Spinal cord (tissue), 10 donors: ENCODE results near the gene FANCG. TPM values are rescaled to one million over a fixed set of nuclear protein-coding genes. Genes with fewer than 3 reads are reported as not detected.

Experiments used
- DNase-seq, 6 donors: peaks; one replicate each; pipeline versions ENCODE4 v3.0.0 to v3.0.0-alpha.2; 2013 to 2015; ENCODE audit warnings: low spot score in 6 of 6, low read depth in 4 of 6
- H3K27ac ChIP-seq: one replicate; pipeline ENCODE4 v1.5.1; 2013; ENCODE audit warnings: low read depth, low read length, control low read depth
- H3K27me3 ChIP-seq: one replicate; pipeline ENCODE4 v1.6.1; 2013; ENCODE audit warnings: low read length; ENCODE audit not compliant: control insufficient read depth, insufficient read depth
- H3K36me3 ChIP-seq: one replicate; pipeline ENCODE4 v1.6.1; 2013; ENCODE audit warnings: low read length; ENCODE audit not compliant: control insufficient read depth, insufficient read depth
- H3K4me1 ChIP-seq: one replicate; pipeline ENCODE4 v1.6.1; 2013; ENCODE audit warnings: low read length; ENCODE audit not compliant: control insufficient read depth, insufficient read depth
- H3K4me3 ChIP-seq: one replicate; pipeline ENCODE4 v1.5.1; 2013; ENCODE audit warnings: low read depth, low read length, control low read depth
- H3K9me3 ChIP-seq: one replicate; pipeline ENCODE4 v1.6.1; 2013; ENCODE audit warnings: low read length; ENCODE audit not compliant: control insufficient read depth, insufficient read depth
- WGBS: methylation state at CpG from one replicate; pipeline ENCODE4 v1.1.5; 2013; ENCODE audit warnings: missing lambda C conversion rate; ENCODE audit not compliant: insufficient coverage; 5-methylcytosine and 5-hydroxymethylcytosine counted together
- polyA plus RNA-seq, 2 donors: library from polyadenylated mRNA; unstranded; fragments of 120-200 nt; gene quantifications; one replicate each; pipeline ENCODE4 v1.2.1, GENCODE V29; 2013; ENCODE audit not compliant: insufficient read length in 2 of 2
- small RNA-seq: library from RNA; depleted of rRNA; stranded (forward); fragments of <200 nt; gene quantifications from one replicate; pipeline ENCODE3, GENCODE V24; 2014; ENCODE audit warnings: low replicate concordance
- total RNA-seq, 2 donors: library from RNA; depleted of rRNA in 1 of 2; stranded (reverse); fragments of 120-200 nt in 1 of 2; fragments of >200 nt in 1 of 2; gene quantifications; one replicate each; pipeline versions ENCODE4 v1.2.3 to v1.2.4, GENCODE V29; 2013 to 2014
- donor health status: healthy.

Gene FANCG
- total and polyA plus RNA-seq, 4 donors: 15.9 to 49.3 (median 38.5) TPM

DNA sequence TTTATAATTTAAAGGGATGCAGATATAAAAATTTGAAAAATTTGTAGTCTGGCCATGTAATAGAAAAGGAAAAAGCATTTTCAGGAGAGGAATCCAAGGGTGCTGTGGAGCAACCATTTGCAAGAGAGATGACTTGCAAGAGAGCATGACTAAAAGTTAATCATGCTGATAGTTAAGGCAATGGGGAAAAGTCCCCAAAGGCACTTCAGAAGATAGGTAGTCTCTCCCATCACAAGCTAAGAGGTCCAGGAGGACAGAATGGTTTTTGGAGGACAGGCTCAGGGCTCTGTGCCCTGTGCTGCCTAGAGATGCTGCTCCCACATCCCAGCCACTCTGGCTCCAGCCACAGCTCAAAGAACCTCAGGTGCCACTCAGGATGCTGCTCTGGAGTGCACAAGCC, 51.4 kb downstream of the FANCG start:
- H3K27ac ChIP-seq: no peak overlapping the region
- H3K4me1 ChIP-seq: no peaks in the 10 kb centered on the region
- no peak overlapping the region for H3K4me3 ChIP-seq
- no peaks in the 10 kb centered on the region for H3K9me3 ChIP-seq
- no peaks in the 10 kb centered on the region for H3K27me3 ChIP-seq
- DNase-seq: no peak
- H3K36me3 ChIP-seq: peaks cover 7% of the 10 kb centered on the region

DNA sequence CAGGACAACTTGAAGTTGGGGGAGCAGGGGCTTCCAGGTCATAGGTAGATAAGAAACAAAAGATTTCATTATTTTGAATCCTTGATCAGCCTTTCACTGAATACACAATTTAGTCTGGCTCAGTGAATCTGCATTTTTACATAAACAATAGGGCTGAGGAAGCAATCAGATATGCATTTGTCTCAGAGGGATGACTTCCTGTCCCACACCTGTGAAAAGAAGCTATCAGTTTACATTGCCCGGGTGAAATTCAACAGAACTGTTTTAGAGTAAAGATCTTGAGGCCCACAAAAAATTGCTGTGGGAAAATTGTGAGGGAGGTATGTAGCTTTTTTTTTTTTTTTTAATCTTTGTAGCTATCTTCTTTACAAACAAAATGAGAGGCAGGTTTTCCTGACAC, 51.9 kb downstream of the FANCG start:
- H3K4me1 ChIP-seq: no peaks in the 10 kb centered on the region
- no peaks in the 10 kb centered on the region for H3K9me3 ChIP-seq
- H3K27me3 ChIP-seq: no peaks in the 10 kb centered on the region
- WGBS: no CpG with 5 or more reads among the region's 1 CpG
- peaks cover 7% of the 10 kb centered on the region for H3K36me3 ChIP-seq
- no peak overlapping the region for H3K4me3 ChIP-seq
- DNase-seq: no peak
- no peak overlapping the region for H3K27ac ChIP-seq

DNA sequence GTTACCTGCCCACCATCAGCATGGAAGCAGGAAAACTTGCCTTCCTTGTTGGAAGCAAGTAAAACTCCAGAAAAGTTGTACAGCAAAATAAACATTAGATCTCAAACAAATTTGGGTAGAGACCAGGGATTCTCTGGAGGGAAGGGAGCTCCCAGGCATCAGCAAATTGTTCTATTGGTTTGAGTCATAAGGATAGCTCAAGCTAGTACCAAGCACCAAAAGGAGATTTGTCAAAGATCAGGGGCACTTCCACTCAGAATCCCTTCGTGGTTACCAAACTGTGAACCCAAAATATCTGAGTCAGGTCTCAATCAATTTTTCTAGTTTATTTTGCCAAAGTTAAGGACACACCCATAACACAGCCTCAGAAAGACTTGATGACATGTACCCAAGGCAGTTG, 52.4 kb downstream of the FANCG start:
- Histone ChIP-seq H3K27ac (no peak overlapping the region), H3K36me3 (peaks cover 5% of the 10 kb centered on the region)
- 89% methylated on average over 1 of the region's 1 CpG for WGBS

DNA sequence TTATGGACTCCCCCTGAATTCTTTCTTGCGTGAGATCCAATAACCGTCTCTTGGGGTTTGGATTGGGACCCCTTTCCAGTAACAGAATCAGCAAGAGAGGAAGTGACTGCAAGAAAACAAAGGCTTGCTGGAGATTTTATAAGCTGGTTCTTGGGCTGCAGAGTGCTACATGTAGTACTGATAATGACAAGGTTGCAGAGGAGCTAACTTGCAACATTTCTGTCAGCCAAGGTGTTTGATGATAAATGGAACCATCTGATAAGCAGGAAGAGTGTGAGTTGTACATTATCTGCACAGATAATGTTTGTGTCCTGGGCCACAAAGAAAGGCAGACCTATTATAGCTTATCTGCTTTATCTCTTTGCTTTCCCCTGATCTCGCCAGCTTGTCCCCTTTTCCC, 53.1 kb downstream of the FANCG start:
- H3K9me3 ChIP-seq: no peaks in the 10 kb centered on the region
- no peak overlapping the region for H3K27ac ChIP-seq
- H3K4me3 ChIP-seq: no peak overlapping the region
- peak in 1 of 6 donors; percentile 29 for DNase-seq
- no peaks in the 10 kb centered on the region for H3K4me1 ChIP-seq
- WGBS: 100% methylated on average over 1 of the region's 3 CpGs
- H3K36me3 ChIP-seq: peaks cover 3% of the 10 kb centered on the region
- no peaks in the 10 kb centered on the region for H3K27me3 ChIP-seq

More for the DNA sequence above, 52.4 kb downstream of the FANCG start:
- Histone ChIP-seq H3K27me3 (no peaks in the 10 kb centered on the region), H3K4me3 (no peak overlapping the region), H3K4me1 (no peaks in the 10 kb centered on the region), H3K9me3 (no peaks in the 10 kb centered on the region)
- no peak for DNase-seq

Small RNA genes within 50 kb of the gene (small RNA-seq; reads per million reads assigned to genes)
- not detected for gene RN7SL338P

Other genes starting within 250 kb of the FANCG start
- gene PHF24, start 121.7 kb downstream of the FANCG start, total RNA-seq: 10 to 100 TPM in 1 of 2 donors, 1 to 10 TPM in 1; 7.7 to 36.0 TPM
- gene PHF24, start 121.7 kb downstream of the FANCG start, polyA plus RNA-seq: 10 to 100 TPM; 46.0 to 48.6 TPM
- gene DNAJB5, start 90.2 kb downstream of the FANCG start, total RNA-seq: 10 to 100 TPM; 16.9 to 18.9 TPM
- 10 to 100 TPM; 53.1 to 54.6 TPM for gene DNAJB5, start 90.2 kb downstream of the FANCG start, polyA plus RNA-seq
- gene VCP, start 7.3 kb downstream of the FANCG start, total RNA-seq: 100 to 1,000 TPM; 201 to 281 TPM
- gene VCP, start 7.3 kb downstream of the FANCG start, polyA plus RNA-seq: 100 to 1,000 TPM; 229 to 233 TPM
- 10 to 100 TPM; 12.2 to 22.9 TPM for gene PIGO, start 16.6 kb upstream of the FANCG start, total RNA-seq
- gene PIGO, start 16.6 kb upstream of the FANCG start, polyA plus RNA-seq: 10 to 100 TPM; 17.7 to 28.1 TPM
- 100 to 1,000 TPM in 1 of 2 donors, 10 to 100 TPM in 1; 61.2 to 102 TPM for gene STOML2, start 23.2 kb upstream of the FANCG start, total RNA-seq
- 10 to 100 TPM; 73.3 to 79.1 TPM for gene STOML2, start 23.2 kb upstream of the FANCG start, polyA plus RNA-seq
- gene ATOSB, start 35.9 kb upstream of the FANCG start, total RNA-seq: 10 to 100 TPM; 12.2 to 16.3 TPM
- gene ATOSB, start 35.9 kb upstream of the FANCG start, polyA plus RNA-seq: 10 to 100 TPM; 30.7 to 32.2 TPM
- 10 to 100 TPM; 20.2 to 37.9 TPM for gene UNC13B, start 82.1 kb upstream of the FANCG start, total RNA-seq
- gene UNC13B, start 82.1 kb upstream of the FANCG start, polyA plus RNA-seq: 10 to 100 TPM; 24.2 to 25.6 TPM